Measurements from ENCODE around the gene GAB3.

- TF ChIP-seq CTCF (IDR thresholded peaks at IDR 0.05) (no peak), ELF4 (CRISPR knock-in tag; IDR thresholded peaks at IDR 0.05; ENCODE audit: low read depth) (no peak), MAX (CRISPR knock-in tag; IDR thresholded peaks at IDR 0.05) (no peak), ZNF532 (CRISPR knock-in tag; IDR thresholded peaks at IDR 0.05; ENCODE audit: borderline replicate concordance) (no peak), MLX (CRISPR knock-in tag; IDR thresholded peaks at IDR 0.05) (no peak), NFYB (CRISPR knock-in tag; conservative IDR thresholded peaks at IDR 0.05; ENCODE audit: low read depth) (no peak), FOXP1 (CRISPR knock-in tag; IDR thresholded peaks at IDR 0.05; ENCODE audit: borderline replicate concordance) (no peak), USF1 (CRISPR knock-in tag; IDR thresholded peaks at IDR 0.05) (no peak), USF2 (CRISPR knock-in tag; IDR thresholded peaks at IDR 0.05) (no peak), TEAD4 (CRISPR knock-in tag; IDR thresholded peaks at IDR 0.05) (no peak)
Measured at GRCh38 chrX:154775419-154776349, 24.8 kb upstream of the GAB3 start.

All from WTC11 (cell line).